Suppressor macrophage (primary cell): ENCODE data around the gene HMGB2.

Source experiments
- DNase-seq, 4 experiments: peaks; one replicate each; pipeline ENCODE4 v3.0.0-alpha.2; 2020 to 2022
- total RNA-seq, 17 experiments: gene quantifications; one replicate each; lab custom pipeline; 2026; ENCODE audit warnings: mixed read lengths in 6 of 17, inconsistent platforms in 3 of 17; lab: John Stamatoyannopoulos, UW

The HMGB2 gene
- 11.3 to 77.9 (median 30.0) reads per million in 17 experiments for total RNA-seq

- peak; percentile 99 to 100 (median 100) for DNase-seq
Observed at GRCh38 chr4:173334085-173334890, at the start of gene HMGB2. Gene HMGB2, minus strand, starts transcription at chr4:173334358. Its CDS starts 709 bp downstream, at chr4:173333649.

GRCh38 chr4:173382349-173382748 is 48.2 kb upstream of the HMGB2 start:
- no peak for DNase-seq

- no peak for DNase-seq
Observed at GRCh38 chr4:173381610-173382009, 47.5 kb upstream of the HMGB2 start.

GRCh38 chr4:173380987-173381386 is 46.8 kb upstream of the HMGB2 start:
- DNase-seq: no peak

- no peak for DNase-seq
Observed at GRCh38 chr4:173379929-173380328, 45.8 kb upstream of the HMGB2 start.

- no peak for DNase-seq
Observed at GRCh38 chr4:173374588-173374987, 40.4 kb upstream of the HMGB2 start.

- peak; percentile 73 to 85 (median 79) for DNase-seq
Observed at GRCh38 chr4:173371292-173372192, 37.4 kb upstream of the HMGB2 start.

GRCh38 chr4:173370477-173371291 is 36.5 kb upstream of the HMGB2 start, which contains the start of gene SAP30:
Gene SAP30, plus strand, starts transcription at chr4:173370954. Its CDS starts 229 bp downstream, at chr4:173371183.
- DNase-seq: peak; percentile 98 to 99 (median 99)

- peak in 1 of 4 experiments; percentile 44 for DNase-seq
Observed at GRCh38 chr4:173370130-173370476, 35.9 kb upstream of the HMGB2 start.

GRCh38 chr4:173367946-173368345 is 33.8 kb upstream of the HMGB2 start:
- no peak for DNase-seq

- DNase-seq: no peak
Observed at GRCh38 chr4:173367285-173367684, 33.1 kb upstream of the HMGB2 start.

GRCh38 chr4:173365359-173365996 is 31.3 kb upstream of the HMGB2 start:
- no peak for DNase-seq

- DNase-seq: no peak
Observed at GRCh38 chr4:173362666-173363065, 28.5 kb upstream of the HMGB2 start.

GRCh38 chr4:173360587-173361221 is 26.5 kb upstream of the HMGB2 start:
- DNase-seq: peak in 3 of 4 experiments; percentile 6 to 35 (median 20)

GRCh38 chr4:173357939-173358338 is 23.8 kb upstream of the HMGB2 start:
- DNase-seq: no peak

- no peak for DNase-seq
Observed at GRCh38 chr4:173347467-173347866, 13.3 kb upstream of the HMGB2 start.

GRCh38 chr4:173346074-173346473 is 11.9 kb upstream of the HMGB2 start:
- DNase-seq: no peak

GRCh38 chr4:173345648-173346047 is 11.5 kb upstream of the HMGB2 start:
- no peak for DNase-seq

GRCh38 chr4:173343832-173344397 is 9.8 kb upstream of the HMGB2 start:
- DNase-seq: no peak

- no peak for DNase-seq
Observed at GRCh38 chr4:173337463-173337862, 3.3 kb upstream of the HMGB2 start.
